Dedifferentiated amniotic fluid mesenchymal stem cell (primary cell): ENCODE data around the gene DAB1.

Experiments
- DNase-seq: peaks from one replicate; pipeline ENCODE4 v3.0.0-alpha.2; 2016; ENCODE audit errors: extremely low spot score

DAB1 gene

DNA sequence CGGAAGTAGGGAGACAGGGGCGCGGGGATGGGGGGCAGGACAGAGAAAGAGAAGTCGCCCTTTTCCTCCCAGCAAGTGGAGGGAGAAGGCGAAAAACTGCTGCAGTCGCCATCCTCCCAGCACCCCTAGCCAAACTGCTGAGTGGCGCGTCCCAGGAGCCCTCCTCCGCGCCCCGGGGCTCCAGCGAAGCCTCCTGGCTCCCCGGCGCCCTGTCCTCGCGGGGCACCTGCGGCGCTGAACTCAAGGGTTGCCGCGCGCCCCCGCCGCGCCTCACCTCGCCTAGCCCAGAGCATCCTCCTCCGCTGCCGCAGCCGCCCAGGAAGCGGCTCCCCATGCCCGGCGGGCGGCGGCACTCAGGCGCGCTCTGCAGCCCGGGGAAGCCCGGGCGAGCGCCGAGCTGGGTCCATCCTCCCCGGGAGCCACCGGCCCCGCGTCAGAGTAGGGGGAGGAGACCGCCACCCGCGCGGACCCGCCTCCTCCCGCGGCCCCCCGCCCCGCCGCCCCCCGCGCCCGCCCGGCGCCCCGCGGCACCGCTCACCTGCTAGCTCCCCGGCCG is at the start of gene DAB1:
Gene DAB1, minus strand, starts transcription at position 405 of the 556 bp plus-strand sequence. CDS start 133,030 bp downstream, outside the sequence.
- DNase-seq: no peak

DNA sequence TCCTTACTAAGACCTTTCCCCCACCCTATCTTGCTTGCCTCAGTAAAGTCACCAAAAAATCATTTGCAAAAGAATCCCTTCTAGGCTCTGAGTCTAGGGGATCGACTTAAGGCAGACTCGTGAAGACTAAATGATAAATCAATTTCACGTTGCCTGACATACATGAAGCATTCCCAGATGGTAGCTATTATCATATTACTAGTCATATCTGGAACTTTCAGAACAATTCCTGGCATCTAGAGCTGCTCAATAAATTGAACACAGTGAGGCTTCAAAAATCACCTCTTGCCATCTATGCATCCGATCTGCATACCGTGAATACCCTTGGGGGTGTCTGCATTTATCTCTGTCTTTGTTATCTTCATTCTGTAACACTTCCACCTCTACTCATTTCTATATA is 49.6 kb upstream of the DAB1 start:
- DNase-seq: no peak

DNA sequence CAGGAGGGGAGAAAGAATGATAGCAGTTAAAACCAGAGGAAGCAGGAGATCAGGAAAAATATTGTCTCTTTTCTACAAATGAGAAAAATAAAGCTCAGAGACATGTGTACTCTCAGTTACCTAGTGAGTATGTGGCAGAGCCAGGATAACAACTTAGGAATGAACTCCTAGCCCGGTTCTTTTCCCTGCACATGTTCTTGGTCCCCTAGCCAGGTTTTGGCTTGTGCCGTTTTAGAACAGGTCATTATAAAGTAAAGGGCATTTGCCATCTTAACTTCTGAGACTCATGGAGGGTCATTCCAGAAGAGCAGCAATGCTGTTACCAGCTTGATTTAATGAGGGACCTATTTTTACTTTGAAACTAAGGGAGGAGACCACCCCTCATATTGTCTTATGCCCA is 48.1 kb upstream of the DAB1 start:
- DNase-seq: no peak

DNA sequence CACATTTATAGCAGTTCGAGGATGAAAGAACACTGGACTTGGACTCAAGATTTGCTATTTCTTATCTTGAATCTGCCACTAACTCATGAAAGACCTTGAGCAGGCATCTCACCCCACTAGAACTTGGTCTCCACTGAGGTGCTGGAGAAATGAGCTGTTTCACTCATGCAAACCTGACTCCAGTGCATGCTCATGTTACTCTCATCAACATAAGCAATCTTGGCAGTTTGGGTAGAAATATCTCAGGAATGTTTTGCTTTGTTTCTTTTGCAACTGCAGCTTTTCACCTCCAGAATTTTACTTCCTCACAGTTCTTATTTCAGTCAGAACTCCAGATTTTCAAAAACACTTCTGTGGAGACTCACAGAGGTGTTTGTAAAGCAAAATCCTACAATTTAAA is 46.2 kb upstream of the DAB1 start:
- DNase-seq: peak; percentile 58

DNA sequence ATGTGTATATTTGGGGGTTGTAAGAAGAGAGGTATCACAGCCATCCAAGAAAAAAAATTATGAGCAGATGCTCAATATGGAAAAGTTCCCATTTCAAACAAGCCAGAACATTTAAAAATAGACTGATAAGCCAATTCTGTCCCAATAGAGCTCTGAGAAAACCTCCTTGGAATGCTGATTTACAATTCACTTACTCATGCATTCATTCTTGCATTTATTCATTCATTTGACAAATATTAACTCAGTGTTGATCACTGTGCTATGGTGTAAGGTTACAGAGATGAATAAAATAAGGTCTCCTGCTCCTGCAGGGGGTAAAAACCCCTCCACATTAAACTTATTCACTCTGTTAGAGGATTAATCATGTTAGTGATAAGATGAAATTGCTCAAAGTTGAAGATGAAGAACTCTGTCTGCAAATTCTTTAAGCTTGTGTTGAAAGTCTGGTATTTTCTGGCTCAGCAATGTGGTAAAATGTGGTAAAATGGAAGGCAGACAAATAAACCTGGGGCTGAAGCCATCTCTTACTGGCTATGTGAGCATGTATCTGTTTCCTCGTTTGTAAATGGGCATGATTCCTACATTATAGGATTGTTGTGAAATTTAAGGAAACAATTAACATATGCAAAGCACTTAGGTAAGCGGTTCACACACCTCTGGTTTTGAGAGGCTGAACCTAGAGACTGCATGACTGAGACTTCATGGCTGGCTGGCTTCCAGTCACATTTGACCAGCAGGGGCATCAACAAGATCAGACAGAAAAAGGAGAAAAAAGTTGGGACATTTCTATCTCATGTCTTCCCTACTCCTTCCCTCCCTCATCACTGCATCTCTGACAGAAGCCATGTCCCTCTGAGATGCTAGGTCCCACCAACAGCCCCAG is 45.0 kb upstream of the DAB1 start:
- peak; percentile 41 for DNase-seq

DNA sequence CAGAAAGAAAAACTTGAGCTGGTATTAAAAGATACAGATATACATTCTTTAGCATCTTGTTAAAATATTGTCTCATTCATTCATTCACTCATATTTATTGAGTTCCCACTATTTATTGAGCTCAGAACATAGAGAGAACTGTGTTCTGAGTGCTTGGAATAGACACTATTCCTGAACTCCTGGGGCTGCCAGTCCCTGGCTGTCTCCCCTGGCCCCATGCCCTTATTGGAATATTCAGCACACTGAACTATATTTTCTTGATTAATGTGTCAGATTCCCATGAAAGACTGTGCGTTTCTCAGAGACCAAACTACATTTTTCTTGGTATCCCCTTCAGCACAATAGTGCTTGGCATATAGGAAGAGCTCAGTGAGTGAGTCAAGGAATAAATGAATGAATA is 44.0 kb upstream of the DAB1 start:
- no peak for DNase-seq

DNA sequence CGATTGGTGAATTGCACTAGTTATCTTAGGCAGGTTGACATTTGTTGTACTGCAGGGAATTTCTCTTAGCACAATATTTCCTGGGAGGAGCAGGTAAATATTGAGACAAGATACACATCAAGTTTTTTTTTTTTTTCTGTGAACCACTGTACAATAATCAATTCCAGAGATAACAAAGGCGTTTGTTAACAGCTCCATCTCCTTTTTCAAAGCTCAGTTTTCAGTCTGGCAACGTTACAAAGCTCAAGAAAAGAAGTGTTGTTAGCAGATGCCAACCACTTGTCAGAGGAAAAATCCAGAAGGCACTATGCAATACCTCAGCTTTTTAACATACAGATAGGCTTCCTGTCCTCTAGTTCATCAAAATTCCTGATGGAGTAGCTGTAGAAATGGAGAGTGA is 40.9 kb upstream of the DAB1 start:
- no peak for DNase-seq

DNA sequence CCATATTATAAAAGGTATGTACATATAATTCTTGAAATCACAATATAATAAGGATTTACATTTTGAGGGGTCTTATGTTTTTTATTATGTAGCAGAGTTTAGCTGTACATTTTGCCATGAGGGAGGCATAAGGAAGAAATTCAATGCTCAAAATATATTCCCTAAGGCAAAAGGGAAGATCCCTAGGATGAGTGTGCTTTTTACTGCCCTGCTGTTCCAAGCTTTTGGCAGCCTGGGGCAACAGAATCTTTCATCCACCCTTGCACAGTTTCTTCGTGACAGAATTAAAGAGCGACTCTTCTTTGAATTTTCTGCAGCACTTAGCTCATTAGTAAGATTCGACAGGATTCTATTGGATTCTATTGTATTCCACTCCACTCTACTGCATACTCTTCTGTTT is 39.5 kb upstream of the DAB1 start:
- DNase-seq: no peak

DNA sequence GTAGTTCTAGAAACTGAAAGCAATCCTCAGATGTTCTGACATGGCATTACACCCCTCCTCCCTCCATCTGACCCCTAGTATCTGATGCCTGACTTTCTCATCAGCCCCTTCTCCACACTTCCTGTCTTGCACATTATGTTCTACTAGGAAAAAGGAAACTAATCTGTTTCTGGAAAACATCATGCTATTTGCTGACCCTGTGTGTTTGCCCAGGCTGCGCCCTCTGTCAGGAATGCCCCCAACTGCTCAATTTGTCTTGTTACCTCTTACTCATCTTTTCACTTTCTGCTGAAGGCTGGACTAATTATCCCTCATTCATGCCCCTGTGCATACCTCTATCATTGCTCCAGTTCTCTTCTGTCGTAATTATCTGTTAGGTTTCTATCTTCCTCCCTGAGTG is 37.5 kb upstream of the DAB1 start:
- no peak for DNase-seq

DNA sequence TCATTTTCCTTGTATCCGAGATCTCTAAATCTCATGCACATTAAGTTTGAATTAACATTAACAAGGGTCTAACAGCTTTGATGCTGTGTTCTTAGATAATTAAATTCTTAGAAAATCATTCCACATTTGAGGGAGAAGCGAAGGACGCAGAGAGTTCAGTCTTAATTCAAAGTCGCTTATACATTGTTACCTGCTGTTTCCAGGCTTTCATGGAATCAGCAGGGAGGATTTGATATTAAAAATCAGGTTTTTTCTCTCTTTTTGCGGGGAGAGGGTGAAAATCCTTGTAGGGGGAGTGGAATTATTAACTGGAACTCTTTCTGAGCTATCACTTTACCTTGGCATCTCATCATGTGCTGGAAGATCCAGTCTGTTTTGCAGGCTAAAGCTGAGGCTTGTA is 27.7 kb upstream of the DAB1 start:
- no peak for DNase-seq

DNA sequence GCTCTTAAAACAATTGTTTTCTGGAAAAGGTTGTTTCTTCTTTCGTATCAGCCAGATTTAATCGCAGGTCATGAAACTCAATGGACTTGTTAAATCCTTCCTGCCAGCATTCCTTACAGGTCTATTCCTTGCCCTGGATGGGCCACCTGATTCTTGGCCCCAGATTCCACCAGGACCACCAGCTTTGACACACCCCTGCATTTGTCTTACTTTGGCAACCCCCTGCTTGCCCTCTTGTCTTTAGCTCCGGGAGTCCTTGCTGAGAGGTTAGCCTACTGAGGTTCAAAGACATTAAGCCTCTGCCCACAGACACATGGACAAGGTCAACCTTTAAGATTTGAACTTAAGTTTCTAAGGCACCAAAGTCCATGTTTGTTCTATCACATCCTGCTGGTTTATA is 27.1 kb upstream of the DAB1 start:
- DNase-seq: no peak

DNA sequence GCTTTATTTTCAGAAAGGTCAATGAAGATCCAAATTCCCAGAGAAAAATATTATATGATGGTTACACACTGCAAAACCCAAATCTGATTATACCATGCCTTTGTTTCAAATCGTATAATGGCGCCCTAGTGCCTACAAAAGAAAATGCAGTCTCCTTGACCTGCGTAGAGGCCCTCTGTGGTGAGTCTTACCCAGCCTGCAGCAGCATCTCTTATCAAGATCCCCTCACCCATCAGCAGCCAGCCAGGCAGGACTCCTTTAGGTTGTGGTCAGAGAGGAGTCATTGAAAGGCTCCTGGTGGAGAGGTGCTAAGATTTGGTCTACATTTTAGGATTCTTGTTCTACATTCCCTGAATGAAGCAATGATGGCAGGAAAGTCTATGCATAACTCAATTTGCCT is 23.7 kb upstream of the DAB1 start:
- no peak for DNase-seq

DNA sequence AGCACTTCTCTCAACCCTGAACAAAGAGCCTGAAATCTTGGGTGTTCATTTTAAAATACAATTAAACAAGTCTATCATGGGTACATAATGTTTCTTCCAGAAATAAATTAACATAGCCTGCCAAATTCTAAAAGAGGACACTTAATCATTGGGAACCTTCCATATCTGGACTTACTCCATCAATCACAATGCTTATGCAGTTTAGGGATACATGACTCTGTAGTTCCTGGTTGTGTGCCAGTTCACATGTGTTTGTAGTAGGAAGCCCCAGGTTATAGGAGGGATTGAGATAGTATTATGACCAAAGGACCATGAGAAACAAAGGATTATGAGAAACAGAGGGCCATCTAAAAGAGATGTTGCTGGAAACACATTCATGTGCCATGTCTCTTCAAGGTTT is 19.1 kb upstream of the DAB1 start:
- DNase-seq: no peak

DNA sequence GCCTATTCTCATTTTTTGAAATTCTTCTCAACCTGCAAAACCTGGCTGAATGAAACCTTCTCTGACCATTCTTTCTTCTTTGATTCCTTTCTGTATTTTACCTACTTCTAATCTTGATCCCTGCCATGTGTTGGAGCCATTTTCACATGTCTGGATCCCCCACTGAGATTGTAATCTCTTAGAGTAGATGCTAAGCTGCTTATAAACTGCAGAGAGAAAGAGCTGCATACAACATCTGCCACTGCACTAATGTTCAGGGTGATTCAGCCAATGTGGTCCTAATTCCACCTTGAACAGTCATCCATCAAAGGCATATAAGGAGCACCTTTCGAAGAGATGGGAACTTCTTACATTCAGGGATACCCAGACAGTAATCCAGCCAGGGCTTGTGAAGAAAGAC is 16.2 kb upstream of the DAB1 start:
- DNase-seq: no peak

DNA sequence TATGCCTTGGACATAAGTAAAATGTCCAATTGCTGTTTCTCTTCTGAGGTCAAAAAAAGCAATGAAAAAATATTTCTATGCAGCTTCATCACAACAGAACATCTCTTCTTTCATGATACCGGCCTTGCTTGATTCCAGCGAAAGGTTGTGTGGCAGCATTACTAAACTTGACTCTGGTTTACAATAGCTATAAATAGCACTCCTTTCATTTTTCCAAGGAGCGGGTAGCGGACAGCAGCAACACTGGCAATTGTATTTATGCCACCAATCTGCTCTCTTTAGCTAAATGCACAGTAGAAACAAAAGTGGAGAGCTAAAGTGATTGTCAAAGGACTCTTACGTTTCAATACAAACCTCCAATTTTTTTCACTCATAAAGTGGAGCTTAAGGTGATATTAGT is 7.5 kb upstream of the DAB1 start:
- DNase-seq: no peak

DNA sequence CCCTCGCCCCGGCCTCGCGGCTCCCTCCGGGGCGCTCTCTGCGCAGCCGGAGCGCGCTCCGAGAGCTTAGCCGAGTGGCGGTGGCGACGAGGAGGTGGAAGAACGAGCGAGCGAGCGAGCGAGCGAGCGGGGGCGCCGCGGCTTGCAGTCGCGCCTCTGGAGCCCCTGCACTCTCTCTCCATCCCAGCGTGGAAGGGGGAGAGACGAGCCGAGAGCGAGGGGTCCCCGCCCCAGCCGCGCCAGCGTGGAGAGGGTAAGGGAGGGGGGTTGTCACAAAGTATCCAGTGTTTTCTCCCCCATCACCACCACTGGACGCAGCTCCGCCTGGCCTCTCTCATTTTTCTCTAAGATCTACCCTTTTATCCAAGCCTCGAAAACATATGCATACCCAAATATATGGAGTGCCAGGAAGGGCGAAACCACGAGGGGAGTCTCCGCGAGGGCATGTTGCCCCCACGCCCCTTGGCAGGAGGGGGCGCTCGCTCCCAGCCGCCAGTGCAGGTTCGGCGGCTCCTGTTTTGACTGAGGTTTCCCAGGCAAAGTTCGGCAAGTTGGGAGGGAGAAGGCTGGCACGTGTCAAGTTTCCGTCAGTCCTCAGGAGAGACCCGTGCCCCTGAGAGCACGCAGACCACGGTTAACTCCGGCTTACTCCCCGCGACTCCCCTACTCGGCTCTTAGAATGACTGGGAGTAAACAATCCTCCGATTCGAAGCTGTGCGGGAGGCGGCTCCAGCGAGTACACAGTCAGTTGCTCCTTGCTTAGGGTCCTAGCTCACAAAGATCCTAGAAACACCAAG is 569 bp upstream of the DAB1 start:
- no peak for DNase-seq

DNA sequence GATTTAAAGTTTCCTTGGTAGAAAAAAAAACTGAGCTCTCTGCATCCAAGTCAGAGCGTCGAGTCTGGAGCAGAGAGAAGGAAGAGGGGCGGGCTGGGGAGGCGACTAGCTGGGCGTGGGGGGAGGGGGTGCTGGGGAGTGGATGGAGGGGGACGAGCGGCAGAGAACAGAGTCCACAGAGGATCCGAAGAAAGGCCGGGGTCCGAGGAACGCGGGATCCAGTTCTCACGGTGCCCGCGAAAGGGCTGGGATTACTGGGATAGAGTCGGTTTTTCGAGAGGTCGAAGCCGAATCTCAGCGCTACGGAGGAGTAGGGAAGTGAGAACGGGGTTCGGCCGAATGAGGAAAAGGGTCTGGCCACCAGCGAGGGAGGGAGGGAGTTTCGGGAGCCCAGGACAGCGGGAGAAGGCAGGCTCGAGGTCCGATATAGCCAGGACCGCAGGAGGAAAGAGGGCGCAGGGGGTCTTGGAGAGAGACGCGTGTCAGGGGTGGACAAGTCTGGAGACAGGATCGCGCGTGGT is 665 bp downstream of the DAB1 start:
- DNase-seq: no peak

DNA sequence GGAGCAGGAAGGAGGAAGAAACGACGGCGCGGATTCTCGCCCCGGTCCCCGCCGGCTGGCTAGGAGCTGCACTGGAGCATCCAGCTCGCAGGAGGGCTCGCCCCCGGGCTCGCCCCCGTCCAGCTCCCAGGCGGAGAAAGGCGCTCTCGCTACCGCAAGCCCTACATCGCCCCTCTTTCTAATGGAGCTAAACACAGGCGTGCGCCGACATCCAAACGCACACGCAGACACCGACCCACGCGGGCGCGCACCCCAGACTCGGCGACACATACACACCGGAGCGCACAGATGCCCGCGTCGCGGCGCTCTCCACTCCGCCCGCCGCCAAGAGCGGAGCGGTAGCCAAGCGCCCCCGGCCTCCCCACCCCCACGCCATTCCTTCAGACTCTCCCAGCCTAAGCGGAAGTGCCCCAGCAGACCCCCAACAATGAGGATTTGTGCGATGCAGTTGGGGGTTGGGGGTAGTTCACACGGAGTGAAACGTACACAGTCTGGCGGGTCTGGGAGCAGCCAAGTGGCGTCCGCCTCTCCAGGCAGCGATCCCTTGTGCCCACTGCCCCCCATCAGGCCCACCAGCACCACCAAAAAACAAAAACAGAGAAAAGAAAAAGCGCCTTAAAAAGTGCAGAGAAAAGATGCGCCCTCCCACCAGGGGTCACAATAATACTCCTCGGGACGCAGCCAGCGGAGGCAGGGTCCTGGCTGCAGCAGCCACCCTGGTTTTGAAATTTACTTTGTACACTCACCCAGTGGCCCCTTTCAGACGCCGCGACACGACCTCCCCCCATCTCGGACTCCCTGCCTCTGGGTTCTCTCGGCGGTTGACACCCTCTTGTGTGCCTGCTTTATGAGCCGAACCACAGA is 1.4 kb downstream of the DAB1 start:
- DNase-seq: no peak

DNA sequence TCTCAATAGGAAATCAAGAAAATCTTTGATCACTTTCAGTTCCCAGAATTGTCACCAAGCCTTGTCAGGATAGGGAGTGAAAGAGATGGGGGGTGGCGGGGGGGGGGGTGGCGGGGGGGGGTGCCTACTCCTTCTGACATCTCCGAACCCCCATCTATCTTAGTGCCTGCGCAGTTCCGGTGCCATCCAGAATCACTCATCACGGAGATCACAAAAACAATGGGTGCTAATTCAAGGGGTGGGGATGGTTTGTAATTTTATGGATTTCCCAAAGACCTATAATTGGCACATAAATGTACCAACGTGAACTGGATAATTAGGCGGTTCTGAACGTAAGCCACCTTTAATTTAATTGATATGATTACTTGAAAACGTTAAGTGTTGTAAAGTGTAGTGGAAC is 2.1 kb downstream of the DAB1 start:
- no peak for DNase-seq

DNA sequence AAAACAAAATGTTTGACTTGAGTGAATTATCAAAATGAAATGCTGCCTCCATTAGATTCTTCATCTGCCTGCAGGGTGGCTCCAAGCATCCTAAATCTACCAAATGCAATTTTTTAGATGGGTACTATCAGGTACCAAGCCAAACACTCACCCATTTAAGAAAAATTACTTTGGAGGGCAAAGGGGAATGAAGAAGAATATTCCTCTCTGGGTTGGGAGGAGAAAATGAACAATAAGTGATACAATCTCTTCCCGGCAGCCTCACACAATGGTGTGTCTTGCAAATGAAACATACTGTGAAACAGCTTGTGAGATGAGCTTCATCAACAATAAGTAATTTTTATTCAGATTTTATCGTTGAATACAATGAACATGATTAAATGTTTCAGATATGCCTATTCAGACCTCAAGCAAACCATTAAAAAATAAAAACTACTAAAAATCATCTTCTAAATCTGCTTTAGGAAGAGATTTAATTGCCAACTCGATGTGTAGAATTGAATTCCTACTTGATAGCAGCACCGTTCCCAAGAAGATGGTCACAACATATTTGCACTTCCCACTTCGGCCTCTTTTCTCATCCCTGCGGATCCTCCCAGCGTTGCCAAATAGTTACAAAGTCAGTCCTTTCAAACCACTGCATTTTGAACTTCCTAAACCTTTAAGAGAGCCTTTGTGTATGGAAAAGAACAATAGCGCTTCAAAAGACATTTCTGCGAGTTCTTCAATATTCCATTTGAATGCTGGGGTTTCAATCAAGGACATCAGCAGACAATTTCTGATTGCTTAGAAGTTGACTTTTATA is 2.7 kb downstream of the DAB1 start:
- no peak for DNase-seq

DNA sequence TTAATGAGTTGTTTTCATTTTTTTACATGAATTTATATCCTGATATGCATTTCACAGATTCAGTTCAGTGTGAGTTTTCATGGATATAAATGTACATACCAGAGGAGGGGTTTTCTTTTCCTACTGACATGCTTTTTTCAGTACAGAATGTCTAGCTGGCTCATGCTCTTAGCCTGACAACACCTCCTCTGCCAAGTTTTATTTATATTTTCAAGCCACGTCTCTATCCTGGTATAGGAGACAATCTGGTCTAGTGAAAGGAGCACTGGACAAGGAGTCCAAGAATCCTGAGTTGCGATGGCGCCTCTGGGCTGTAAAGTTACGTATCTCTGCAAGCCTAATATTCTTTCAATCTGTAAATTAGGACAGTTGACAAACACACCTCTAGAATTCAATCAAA is 4.9 kb downstream of the DAB1 start:
- no peak for DNase-seq
